ENCODE results near the gene C5orf63. TPM values are rescaled to one million over a fixed set of nuclear protein-coding genes. Genes with fewer than 3 reads are reported as not detected.

The C5orf63 gene
- total and polyA plus RNA-seq, 9 donors = 1.7 to 6.6 (median 3.5) TPM

DNA sequence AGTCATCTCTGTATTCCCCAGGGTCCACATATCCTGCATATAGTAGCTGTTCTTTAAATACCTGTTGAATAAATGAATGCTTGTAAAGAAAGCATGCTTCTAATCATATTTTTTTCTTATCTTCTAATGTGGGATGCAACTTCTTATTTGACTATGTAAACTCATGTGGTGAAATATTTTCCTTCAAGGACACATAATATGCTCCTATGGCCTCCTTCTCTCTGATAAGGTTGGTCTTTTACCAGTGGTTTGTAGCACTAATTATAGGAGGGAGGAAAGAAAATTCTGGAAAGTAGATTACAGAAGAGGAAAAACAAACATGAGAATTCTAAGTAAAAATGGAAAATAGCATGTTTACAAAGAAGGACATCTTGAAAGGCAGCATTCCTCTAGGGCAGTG, 28.6 kb upstream of the C5orf63 start:
- DNase-seq = no peak
- H3K9me3 ChIP-seq = no peaks in the 10 kb centered on the region
- intact Hi-C loops (cut with DNase I) = no loop called here

DNA sequence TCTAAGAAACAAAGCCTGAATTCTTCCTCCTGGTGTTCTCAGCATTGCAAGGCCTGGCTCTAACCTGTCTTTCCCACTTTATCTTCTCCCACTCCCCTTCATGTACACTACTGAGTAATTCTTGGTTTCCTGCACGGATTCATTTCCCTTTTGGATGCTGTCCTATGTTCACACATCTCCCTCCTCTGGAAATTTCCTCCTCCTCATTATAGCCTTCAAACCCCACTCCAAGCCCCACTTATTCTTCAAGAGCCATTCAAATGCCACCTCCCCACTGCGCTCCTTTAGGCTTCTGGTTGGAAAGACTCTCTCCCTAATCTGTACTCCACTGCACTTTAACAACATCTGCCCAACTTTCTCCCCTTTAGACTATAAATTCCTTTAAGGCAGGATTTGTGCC, 28.2 kb upstream of the C5orf63 start:
- Histone ChIP-seq H3K36me3 (no peaks in the 10 kb centered on the region), H3K4me1 (ENCODE audit: insufficient read depth) (peaks cover 1% of the 10 kb centered on the region), H3K9me3 (no peaks in the 10 kb centered on the region), H3K27ac (no peak overlapping the region), H3K4me3 (no peak overlapping the region), H3K27me3 (no peaks in the 10 kb centered on the region)
- 26 to 28% (median 28%) methylated on average over 2 of the region's 2 CpGs for WGBS, 3 donors
- intact Hi-C loops (cut with DNase I) = no loop called here
- DNase-seq = no peak
- TF ChIP-seq, protein P1, sequence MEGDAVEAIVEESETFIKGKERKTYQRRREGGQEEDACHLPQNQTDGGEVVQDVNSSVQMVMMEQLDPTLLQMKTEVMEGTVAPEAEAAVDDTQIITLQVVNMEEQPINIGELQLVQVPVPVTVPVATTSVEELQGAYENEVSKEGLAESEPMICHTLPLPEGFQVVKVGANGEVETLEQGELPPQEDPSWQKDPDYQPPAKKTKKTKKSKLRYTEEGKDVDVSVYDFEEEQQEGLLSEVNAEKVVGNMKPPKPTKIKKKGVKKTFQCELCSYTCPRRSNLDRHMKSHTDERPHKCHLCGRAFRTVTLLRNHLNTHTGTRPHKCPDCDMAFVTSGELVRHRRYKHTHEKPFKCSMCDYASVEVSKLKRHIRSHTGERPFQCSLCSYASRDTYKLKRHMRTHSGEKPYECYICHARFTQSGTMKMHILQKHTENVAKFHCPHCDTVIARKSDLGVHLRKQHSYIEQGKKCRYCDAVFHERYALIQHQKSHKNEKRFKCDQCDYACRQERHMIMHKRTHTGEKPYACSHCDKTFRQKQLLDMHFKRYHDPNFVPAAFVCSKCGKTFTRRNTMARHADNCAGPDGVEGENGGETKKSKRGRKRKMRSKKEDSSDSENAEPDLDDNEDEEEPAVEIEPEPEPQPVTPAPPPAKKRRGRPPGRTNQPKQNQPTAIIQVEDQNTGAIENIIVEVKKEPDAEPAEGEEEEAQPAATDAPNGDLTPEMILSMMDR (IDR thresholded peaks at IDR 0.05) = no peak
- TF ChIP-seq POLR2A (IDR thresholded peaks at IDR 0.05) = no peak
- TF ChIP-seq EP300 (IDR thresholded peaks at IDR 0.05) = no peak

More for the DNA sequence above, 28.6 kb upstream of the C5orf63 start:
- no peaks in the 10 kb centered on the region for H3K27me3 ChIP-seq
- H3K4me3 ChIP-seq = no peak overlapping the region
- H3K27ac ChIP-seq = no peak overlapping the region
- no peaks in the 10 kb centered on the region for H3K36me3 ChIP-seq
- TF ChIP-seq EP300 (IDR thresholded peaks at IDR 0.05) = no peak
- TF ChIP-seq, protein P1 (IDR thresholded peaks at IDR 0.05) = no peak
- TF ChIP-seq POLR2A (IDR thresholded peaks at IDR 0.05) = no peak
- H3K4me1 ChIP-seq (ENCODE audit: insufficient read depth) = peaks cover 1% of the 10 kb centered on the region

DNA sequence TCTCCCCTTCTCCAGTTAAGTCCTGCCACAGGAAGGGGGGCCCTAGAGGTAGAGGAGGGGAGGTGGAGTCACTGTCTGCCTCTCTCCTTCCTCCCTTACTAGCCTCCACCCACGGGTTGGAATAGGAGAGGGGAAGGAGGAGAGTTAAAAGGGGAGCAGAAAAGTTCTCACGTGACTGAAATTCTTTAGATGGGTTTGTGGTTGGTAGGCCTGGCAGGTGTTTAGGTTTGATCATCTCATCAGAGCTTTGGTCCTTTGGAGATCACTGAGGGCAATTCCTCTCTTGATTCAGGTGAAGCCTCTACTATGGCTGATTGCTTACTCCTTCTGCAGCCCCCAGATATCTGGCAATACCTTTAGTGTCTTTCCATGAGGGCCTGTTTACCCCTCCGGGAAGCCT, 24.9 kb upstream of the C5orf63 start:
- no peak for TF ChIP-seq EP300 (IDR thresholded peaks at IDR 0.05)
- TF ChIP-seq POLR2A (IDR thresholded peaks at IDR 0.05) = no peak
- TF ChIP-seq, protein P1 (IDR thresholded peaks at IDR 0.05) = no peak
- DNase-seq = no peak
- H3K4me1 ChIP-seq (ENCODE audit: insufficient read depth) = peaks cover 1% of the 10 kb centered on the region

DNA sequence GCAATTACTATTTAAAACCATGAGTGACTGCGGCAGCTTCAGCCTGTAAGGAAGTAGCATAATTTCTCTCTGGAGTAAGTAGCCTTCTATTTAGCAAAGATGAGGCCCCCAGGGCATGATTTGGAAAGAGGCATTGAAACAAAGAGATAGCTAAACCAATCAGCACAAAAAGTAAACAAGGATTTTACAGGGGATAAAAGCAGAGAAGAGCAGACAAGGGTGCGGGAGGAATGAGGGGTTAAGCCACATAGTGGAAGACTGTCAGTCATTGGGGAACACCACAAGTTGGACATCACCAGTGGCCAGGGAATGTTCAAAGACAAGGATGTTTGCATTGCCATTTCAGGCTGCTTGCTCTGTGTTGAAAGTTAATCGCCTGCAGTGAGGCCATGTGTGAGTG, 24.0 kb upstream of the C5orf63 start:
- 85 to 94% (median 93%) methylated on average over 3 of the region's 3 CpGs for WGBS, 3 donors
- no peaks in the 10 kb centered on the region for H3K27me3 ChIP-seq
- DNase-seq = no peak
- no peaks in the 10 kb centered on the region for H3K9me3 ChIP-seq
- H3K36me3 ChIP-seq = no peaks in the 10 kb centered on the region
- no peak overlapping the region for H3K4me3 ChIP-seq
- peaks cover 1% of the 10 kb centered on the region for H3K4me1 ChIP-seq (ENCODE audit: insufficient read depth)
- TF ChIP-seq POLR2A (IDR thresholded peaks at IDR 0.05) (no peak), EP300 (IDR thresholded peaks at IDR 0.05) (no peak)
- TF ChIP-seq, protein P1 (IDR thresholded peaks at IDR 0.05) = no peak
- intact Hi-C loops (cut with DNase I) = no loop called here
- H3K27ac ChIP-seq = no peak overlapping the region

More for the DNA sequence above, 24.9 kb upstream of the C5orf63 start:
- intact Hi-C loops (cut with DNase I) = no loop called here
- 61 to 72% (median 65%) methylated on average over 3 of the region's 3 CpGs for WGBS, 3 donors
- Histone ChIP-seq H3K27ac (no peak overlapping the region), H3K27me3 (no peaks in the 10 kb centered on the region), H3K4me3 (no peak overlapping the region), H3K36me3 (no peaks in the 10 kb centered on the region), H3K9me3 (no peaks in the 10 kb centered on the region)
